ELR (cell line): ENCODE results near the gene AFF1.
A peak's percentile ranks its signal among the peaks of the same experiment; 100 is the strongest.
"Not testable (repeated sequence)": the region's sequence is repeated elsewhere in the genome, so short reads cannot be mapped to it uniquely, and the experiment has no call there.

Experiments used
- DNase-seq: peaks from one replicate; pipeline ENCODE4 v3.0.0-alpha.2; 2015; ENCODE audit warnings: low read depth

The AFF1 gene

GRCh38 chr4:87035881-87036509 is 101.2 kb downstream of the AFF1 start:
- DNase-seq: no peak

GRCh38 chr4:87036713-87037112 is 101.9 kb downstream of the AFF1 start:
- DNase-seq: no peak

- not testable (repeated sequence) for DNase-seq
These were observed 102.4 kb downstream of the AFF1 start for GRCh38 chr4:87037171-87037570.

GRCh38 chr4:87037671-87038334 is 103.0 kb downstream of the AFF1 start:
- no peak for DNase-seq

GRCh38 chr4:87038837-87039615 is 104.2 kb downstream of the AFF1 start:
- peak; percentile 90 for DNase-seq

- no peak for DNase-seq
These were observed 106.3 kb downstream of the AFF1 start for GRCh38 chr4:87041141-87041540.

- no peak for DNase-seq
These were observed 107.4 kb downstream of the AFF1 start for GRCh38 chr4:87042221-87042620.

- DNase-seq: no peak
These were observed 108.4 kb downstream of the AFF1 start for GRCh38 chr4:87042986-87043820.

GRCh38 chr4:87044511-87045233 is 109.9 kb downstream of the AFF1 start:
- no peak for DNase-seq

GRCh38 chr4:87045234-87045558 is 110.4 kb downstream of the AFF1 start:
- DNase-seq: no peak

GRCh38 chr4:87045659-87046058 is 110.8 kb downstream of the AFF1 start:
- no peak for DNase-seq

- no peak for DNase-seq
These were observed 111.3 kb downstream of the AFF1 start for GRCh38 chr4:87046121-87046551.

- no peak for DNase-seq
These were observed 112.5 kb downstream of the AFF1 start for GRCh38 chr4:87047281-87047798.

- DNase-seq: no peak
These were observed 114.7 kb downstream of the AFF1 start for GRCh38 chr4:87049508-87049907.

GRCh38 chr4:87050596-87050995 is 115.8 kb downstream of the AFF1 start:
- DNase-seq: no peak

- DNase-seq: no peak
These were observed 116.4 kb downstream of the AFF1 start for GRCh38 chr4:87051121-87051713.

- DNase-seq: no peak
These were observed 117.8 kb downstream of the AFF1 start for GRCh38 chr4:87052615-87053014.

- no peak for DNase-seq
These were observed 118.4 kb downstream of the AFF1 start for GRCh38 chr4:87053176-87053658.

- DNase-seq: no peak
These were observed 119.3 kb downstream of the AFF1 start for GRCh38 chr4:87053802-87054767.

GRCh38 chr4:87054900-87055299 is 120.1 kb downstream of the AFF1 start:
- DNase-seq: no peak
